ENCODE results near the gene TPK1.
A peak's percentile ranks its signal among the peaks of the same experiment; 100 is the strongest.

Gene TPK1

GRCh38 chr7:144854839-144855424 lies 19.1 kb upstream of the TPK1 start:
- Histone ChIP-seq H2AFZ (ENCODE audit: low read length, unreplicated experiment) (no peak overlapping the region), H3K79me2 (ENCODE audit: control insufficient read depth, insufficient read depth, low read length, unreplicated experiment) (no peaks in the 10 kb centered on the region), H3K36me3 (ENCODE audit: insufficient read depth, low read length) (no peaks in the 10 kb centered on the region), H3K4me1 (ENCODE audit: control insufficient read depth, insufficient read depth, low read length, unreplicated experiment) (no peaks in the 10 kb centered on the region), H3K27ac (ENCODE audit: low read depth, low read length) (no peak overlapping the region), H3K4me3 (ENCODE audit: low read depth, low read length) (no peak overlapping the region), H3K27me3 (ENCODE audit: insufficient read depth, low read length) (0 out of 2 replicates have a peak, but pooled peaks cover 4% of the 10 kb centered on the region)

DNA sequence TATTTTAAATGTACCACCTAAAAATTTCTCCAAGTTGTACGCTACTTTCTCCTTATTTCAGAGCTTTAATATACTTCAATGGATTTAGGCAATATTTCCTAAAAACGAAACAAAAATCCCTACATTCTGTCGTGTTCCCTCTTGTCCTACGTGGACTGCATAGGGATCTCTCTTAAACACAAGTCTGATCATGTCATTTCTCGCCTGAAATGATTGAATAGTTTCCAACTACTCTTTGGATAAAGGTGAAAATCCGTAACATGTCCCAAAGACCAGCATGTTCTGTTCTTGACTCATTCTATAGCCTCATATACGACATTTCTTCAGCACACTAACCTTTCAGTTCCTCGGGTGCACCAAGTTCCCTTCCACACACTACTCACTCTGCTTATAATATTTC lies 17.7 kb upstream of the TPK1 start:
- no peak overlapping the region for H3K4me3 ChIP-seq (ENCODE audit: low read depth, low read length)
- H3K79me2 ChIP-seq (ENCODE audit: control insufficient read depth, insufficient read depth, low read length, unreplicated experiment) = no peaks in the 10 kb centered on the region
- H3K36me3 ChIP-seq (ENCODE audit: insufficient read depth, low read length) = no peaks in the 10 kb centered on the region
- no peak overlapping the region for H3K27ac ChIP-seq (ENCODE audit: low read depth, low read length)
- no peaks in the 10 kb centered on the region for H3K4me1 ChIP-seq (ENCODE audit: control insufficient read depth, insufficient read depth, low read length, unreplicated experiment)
- no peak overlapping the region for H2AFZ ChIP-seq (ENCODE audit: low read length, unreplicated experiment)
- H3K27me3 ChIP-seq (ENCODE audit: insufficient read depth, low read length) = 0 out of 2 replicates have a peak, but pooled peaks cover 4% of the 10 kb centered on the region

DNA sequence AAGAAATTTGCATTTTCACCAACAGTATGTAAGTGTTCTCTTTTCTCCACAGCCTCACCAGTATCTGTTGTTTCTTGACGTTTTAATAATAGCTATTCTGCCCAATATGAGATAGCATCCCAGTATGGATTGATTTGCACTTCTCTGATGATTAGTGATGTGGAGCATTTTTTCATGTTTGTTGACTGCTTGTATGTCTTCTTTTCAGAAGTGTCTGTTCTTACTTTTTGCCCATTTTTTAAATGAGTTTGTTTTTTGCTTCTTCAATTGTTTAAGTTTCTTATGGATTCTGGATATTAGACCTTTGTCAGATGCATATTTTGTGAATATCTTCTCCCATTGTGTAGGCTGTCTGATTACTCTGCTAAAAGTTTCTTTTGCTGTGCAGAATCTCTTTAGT lies 12.2 kb upstream of the TPK1 start:
- no peak overlapping the region for H2AFZ ChIP-seq (ENCODE audit: low read length, unreplicated experiment)
- no peak overlapping the region for H3K27ac ChIP-seq (ENCODE audit: low read depth, low read length)
- no peaks in the 10 kb centered on the region for H3K4me1 ChIP-seq (ENCODE audit: control insufficient read depth, insufficient read depth, low read length, unreplicated experiment)
- H3K36me3 ChIP-seq (ENCODE audit: insufficient read depth, low read length) = no peaks in the 10 kb centered on the region
- no peaks in the 10 kb centered on the region for H3K27me3 ChIP-seq (ENCODE audit: insufficient read depth, low read length)
- H3K4me3 ChIP-seq (ENCODE audit: low read depth, low read length) = no peak overlapping the region
- no peaks in the 10 kb centered on the region for H3K79me2 ChIP-seq (ENCODE audit: control insufficient read depth, insufficient read depth, low read length, unreplicated experiment)

- no peaks in the 10 kb centered on the region for H3K27me3 ChIP-seq (ENCODE audit: insufficient read depth, low read length)
- H3K4me1 ChIP-seq (ENCODE audit: control insufficient read depth, insufficient read depth, low read length, unreplicated experiment) = no peaks in the 10 kb centered on the region
- no peak overlapping the region; the same call in 1 of the 2 replicates for H3K4me3 ChIP-seq (ENCODE audit: low read depth, low read length)
- H2AFZ ChIP-seq (ENCODE audit: low read length, unreplicated experiment) = peak overlapping the region; percentile 86
- H3K36me3 ChIP-seq (ENCODE audit: insufficient read depth, low read length) = no peaks in the 10 kb centered on the region
- peak overlapping the region; percentile 65 for H3K27ac ChIP-seq (ENCODE audit: low read depth, low read length)
- no peaks in the 10 kb centered on the region for H3K79me2 ChIP-seq (ENCODE audit: control insufficient read depth, insufficient read depth, low read length, unreplicated experiment)
These were observed 6.6 kb upstream of the TPK1 start for GRCh38 chr7:144842377-144842851.

GRCh38 chr7:144836545-144836842 lies 641 bp upstream of the TPK1 start:
- Histone ChIP-seq H3K4me1 (ENCODE audit: control insufficient read depth, insufficient read depth, low read length, unreplicated experiment) (peaks cover 5% of the 10 kb centered on the region), H3K27ac (ENCODE audit: low read depth, low read length) (no peak overlapping the region)

DNA sequence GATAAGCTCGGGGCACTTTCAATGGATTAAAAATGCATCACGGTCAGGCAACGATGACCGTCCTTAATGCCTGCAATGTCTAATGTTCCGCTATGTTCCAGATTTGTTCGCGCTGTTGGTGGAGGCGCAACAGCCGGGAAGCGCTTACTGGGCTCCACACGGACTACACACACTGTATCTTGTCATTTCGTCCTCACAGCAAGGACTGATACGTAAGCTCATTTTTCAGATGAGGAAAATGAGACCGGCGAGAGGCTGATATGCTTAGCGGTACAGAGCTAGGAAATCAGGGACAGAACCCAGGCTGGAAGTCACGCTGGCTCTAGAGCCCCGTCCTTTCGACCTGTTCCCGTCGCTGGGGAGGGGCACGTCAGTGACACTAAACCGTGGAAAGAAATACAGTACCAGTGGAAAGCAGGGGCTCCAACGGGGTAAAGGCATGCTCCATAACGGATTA lies 670 bp downstream of the TPK1 start:
- Histone ChIP-seq H3K4me1 (ENCODE audit: control insufficient read depth, insufficient read depth, low read length, unreplicated experiment) (peaks cover 8% of the 10 kb centered on the region), H3K27me3 (ENCODE audit: insufficient read depth, low read length) (no peaks in the 10 kb centered on the region), H3K36me3 (ENCODE audit: insufficient read depth, low read length) (no peaks in the 10 kb centered on the region), H3K79me2 (ENCODE audit: control insufficient read depth, insufficient read depth, low read length, unreplicated experiment) (no peaks in the 10 kb centered on the region), H2AFZ (ENCODE audit: low read length, unreplicated experiment) (peak overlapping the region; percentile 52), H3K4me3 (ENCODE audit: low read depth, low read length) (peak overlapping the region; percentile 81), H3K27ac (ENCODE audit: low read depth, low read length) (peak overlapping the region; percentile 18)

More at GRCh38 chr7:144836545-144836842, 641 bp upstream of the TPK1 start:
- Histone ChIP-seq H3K27me3 (ENCODE audit: insufficient read depth, low read length) (no peaks in the 10 kb centered on the region), H3K79me2 (ENCODE audit: control insufficient read depth, insufficient read depth, low read length, unreplicated experiment) (no peaks in the 10 kb centered on the region), H2AFZ (ENCODE audit: low read length, unreplicated experiment) (peak overlapping the region; percentile 93), H3K4me3 (ENCODE audit: low read depth, low read length) (peak overlapping the region; percentile 81), H3K36me3 (ENCODE audit: insufficient read depth, low read length) (no peaks in the 10 kb centered on the region)

GRCh38 chr7:144834641-144835144 lies 1.2 kb downstream of the TPK1 start:
- H3K4me3 ChIP-seq (ENCODE audit: low read depth, low read length) = peak overlapping the region; percentile 81
- H3K27me3 ChIP-seq (ENCODE audit: insufficient read depth, low read length) = no peaks in the 10 kb centered on the region
- no peaks in the 10 kb centered on the region for H3K36me3 ChIP-seq (ENCODE audit: insufficient read depth, low read length)
- H3K79me2 ChIP-seq (ENCODE audit: control insufficient read depth, insufficient read depth, low read length, unreplicated experiment) = no peaks in the 10 kb centered on the region
- peaks cover 8% of the 10 kb centered on the region for H3K4me1 ChIP-seq (ENCODE audit: control insufficient read depth, insufficient read depth, low read length, unreplicated experiment)
- H3K27ac ChIP-seq (ENCODE audit: low read depth, low read length) = no peak overlapping the region
- H2AFZ ChIP-seq (ENCODE audit: low read length, unreplicated experiment) = peak overlapping the region; percentile 52

DNA sequence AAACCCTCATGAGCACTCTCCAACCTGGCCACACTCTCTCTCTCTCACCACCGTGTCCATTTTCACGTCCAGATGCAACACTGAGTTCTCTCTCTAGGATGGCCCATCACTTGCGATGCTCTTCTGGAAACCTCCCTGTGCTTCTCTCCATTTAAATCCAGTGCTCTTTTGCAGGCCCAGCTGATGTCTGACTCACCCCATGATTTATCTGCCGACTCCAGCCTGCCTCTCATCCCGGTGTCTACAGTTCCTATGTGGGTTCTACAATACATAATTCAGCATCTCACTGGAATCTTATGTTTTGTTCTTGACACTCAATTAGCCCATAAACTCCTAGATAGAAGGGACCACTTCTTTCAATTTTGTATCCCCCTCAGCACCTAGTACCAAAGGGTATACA lies 5.0 kb downstream of the TPK1 start:
- no peaks in the 10 kb centered on the region for H3K79me2 ChIP-seq (ENCODE audit: control insufficient read depth, insufficient read depth, low read length, unreplicated experiment)
- no peak overlapping the region for H3K4me3 ChIP-seq (ENCODE audit: low read depth, low read length)
- H3K4me1 ChIP-seq (ENCODE audit: control insufficient read depth, insufficient read depth, low read length, unreplicated experiment) = peaks cover 24% of the 10 kb centered on the region
- H3K36me3 ChIP-seq (ENCODE audit: insufficient read depth, low read length) = no peaks in the 10 kb centered on the region
- no peak overlapping the region for H2AFZ ChIP-seq (ENCODE audit: low read length, unreplicated experiment)
- H3K27me3 ChIP-seq (ENCODE audit: insufficient read depth, low read length) = no peaks in the 10 kb centered on the region
- H3K27ac ChIP-seq (ENCODE audit: low read depth, low read length) = no peak overlapping the region

DNA sequence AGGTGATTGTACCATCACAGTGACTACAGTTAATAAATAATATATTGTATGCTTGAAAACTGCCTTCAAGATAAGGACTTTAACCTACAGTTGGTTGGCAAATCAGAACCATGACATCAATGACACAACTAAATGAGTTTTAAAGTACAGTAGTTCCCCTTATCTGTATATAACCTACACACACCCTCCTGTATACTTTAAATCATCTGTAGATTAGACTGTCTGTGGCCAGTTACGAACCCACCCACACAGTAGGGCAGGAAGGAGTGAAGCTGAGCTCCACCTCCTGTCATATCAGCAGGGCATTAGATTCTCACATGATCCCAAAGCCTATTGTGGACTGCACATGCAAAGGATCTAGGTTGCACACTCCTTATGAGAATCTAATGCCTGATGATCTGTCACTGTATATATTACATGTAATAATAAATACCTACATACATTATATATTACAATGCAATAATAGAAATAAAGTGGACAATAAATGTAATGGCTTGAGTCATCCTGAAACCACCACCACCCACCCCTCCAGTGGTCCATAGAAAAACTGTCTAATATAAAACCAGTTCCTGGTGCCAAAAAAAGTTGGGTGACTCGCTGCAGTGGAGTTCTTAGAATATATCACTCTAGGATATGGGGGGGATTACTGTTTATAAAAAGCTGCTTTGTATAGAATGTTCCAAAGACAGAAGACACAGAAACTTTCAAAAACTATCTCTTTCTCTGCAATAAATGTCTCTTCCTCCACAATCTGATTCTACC lies 5.6 kb downstream of the TPK1 start:
- Histone ChIP-seq H3K4me1 (ENCODE audit: control insufficient read depth, insufficient read depth, low read length, unreplicated experiment) (peaks cover 29% of the 10 kb centered on the region), H3K4me3 (ENCODE audit: low read depth, low read length) (no peak overlapping the region), H2AFZ (ENCODE audit: low read length, unreplicated experiment) (no peak overlapping the region), H3K79me2 (ENCODE audit: control insufficient read depth, insufficient read depth, low read length, unreplicated experiment) (no peaks in the 10 kb centered on the region), H3K27ac (ENCODE audit: low read depth, low read length) (no peak overlapping the region), H3K27me3 (ENCODE audit: insufficient read depth, low read length) (no peaks in the 10 kb centered on the region), H3K36me3 (ENCODE audit: insufficient read depth, low read length) (no peaks in the 10 kb centered on the region)

DNA sequence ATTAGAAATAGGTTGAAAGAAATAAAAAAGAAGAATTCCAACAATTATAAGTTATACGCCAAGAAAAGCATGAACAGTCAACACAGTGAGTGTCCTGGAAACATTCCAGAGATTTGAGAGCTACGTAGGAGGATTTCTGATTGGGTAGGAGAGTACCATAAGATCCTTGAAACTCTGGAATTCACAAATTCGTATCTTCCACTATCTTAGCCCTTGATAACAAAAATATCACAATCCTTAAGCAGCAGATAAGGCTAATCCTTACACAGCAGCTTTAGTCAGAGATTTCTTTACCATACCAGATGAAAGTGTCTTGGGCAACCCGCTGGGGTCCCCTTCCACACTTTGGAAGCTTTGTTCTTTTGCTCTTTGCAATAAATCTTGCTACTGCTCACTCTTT lies 8.2 kb downstream of the TPK1 start:
- Histone ChIP-seq H3K4me3 (ENCODE audit: low read depth, low read length) (peak overlapping the region; percentile 52; the same call in 1 of the 2 replicates), H3K36me3 (ENCODE audit: insufficient read depth, low read length) (no peaks in the 10 kb centered on the region), H3K27me3 (ENCODE audit: insufficient read depth, low read length) (no peaks in the 10 kb centered on the region), H3K27ac (ENCODE audit: low read depth, low read length) (peak overlapping the region; percentile 9; the same call in 1 of the 2 replicates), H3K4me1 (ENCODE audit: control insufficient read depth, insufficient read depth, low read length, unreplicated experiment) (peaks cover 34% of the 10 kb centered on the region), H3K79me2 (ENCODE audit: control insufficient read depth, insufficient read depth, low read length, unreplicated experiment) (no peaks in the 10 kb centered on the region), H2AFZ (ENCODE audit: low read length, unreplicated experiment) (peak overlapping the region; percentile 46)

DNA sequence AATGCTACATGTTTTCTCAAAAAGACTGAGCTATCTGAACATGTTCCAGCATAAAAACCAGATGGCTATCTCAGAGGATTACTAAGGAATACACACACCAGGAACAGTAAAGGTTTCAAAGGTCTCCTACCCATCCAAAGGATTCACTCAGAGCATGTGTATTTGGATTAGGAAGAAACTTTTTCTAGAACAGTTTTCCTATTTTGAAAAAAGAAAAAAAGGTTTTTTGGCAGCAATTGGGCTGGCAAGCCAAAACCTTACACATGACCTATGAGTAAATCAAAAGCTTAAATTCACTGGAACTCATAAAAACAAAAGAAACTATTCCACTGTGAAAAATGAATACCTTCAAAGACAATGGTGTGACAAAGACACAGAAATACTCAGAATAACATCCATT lies 9.6 kb downstream of the TPK1 start:
- H3K36me3 ChIP-seq (ENCODE audit: insufficient read depth, low read length) = no peaks in the 10 kb centered on the region
- H3K27ac ChIP-seq (ENCODE audit: low read depth, low read length) = peak overlapping the region; percentile 1; the same call in 1 of the 2 replicates
- H3K27me3 ChIP-seq (ENCODE audit: insufficient read depth, low read length) = no peaks in the 10 kb centered on the region
- H2AFZ ChIP-seq (ENCODE audit: low read length, unreplicated experiment) = peak overlapping the region; percentile 58
- H3K4me3 ChIP-seq (ENCODE audit: low read depth, low read length) = no peak overlapping the region
- H3K4me1 ChIP-seq (ENCODE audit: control insufficient read depth, insufficient read depth, low read length, unreplicated experiment) = peaks cover 34% of the 10 kb centered on the region
- no peaks in the 10 kb centered on the region for H3K79me2 ChIP-seq (ENCODE audit: control insufficient read depth, insufficient read depth, low read length, unreplicated experiment)
